Ectodermal cell (in vitro differentiated cells): ENCODE results near the gene PDIK1L. TPM values are rescaled to one million over a fixed set of nuclear protein-coding genes. Genes with fewer than 3 reads are reported as not detected.

Experiments
- H3K27ac ChIP-seq: 2 replicates; pipeline ENCODE4 v1.7.0; 2013; ENCODE audit warnings: mild to moderate bottlenecking, low read depth, low read length; ENCODE audit not compliant: insufficient read depth, poor library complexity, severe bottlenecking
- H3K27me3 ChIP-seq: 2 replicates; pipeline ENCODE4 v1.7.0; 2013; ENCODE audit warnings: mild to moderate bottlenecking, low read length; ENCODE audit not compliant: insufficient read depth, control insufficient read depth, poor library complexity, severe bottlenecking
- H3K36me3 ChIP-seq: one replicate; pipeline ENCODE4 v1.7.0; 2013; ENCODE audit warnings: low read length; ENCODE audit not compliant: control insufficient read depth, insufficient read depth
- H3K4me1 ChIP-seq: one replicate; pipeline ENCODE4 v1.7.0; 2013; ENCODE audit warnings: low read length; ENCODE audit not compliant: control insufficient read depth, insufficient read depth
- H3K4me3 ChIP-seq: 2 replicates; pipeline ENCODE4 v1.7.0; 2013; ENCODE audit warnings: low read depth, low read length, control low read depth; ENCODE audit not compliant: insufficient read depth
- H3K9me3 ChIP-seq: 2 replicates; pipeline ENCODE4 v1.7.0; 2013; ENCODE audit warnings: mild to moderate bottlenecking, low read length, moderate library complexity; ENCODE audit not compliant: control insufficient read depth
- WGBS, 2 experiments: methylation state at CpG; one replicate each; pipeline ENCODE4 v1.1.7; 2013; ENCODE audit warnings: missing lambda C conversion rate in 2 of 2; 5-methylcytosine and 5-hydroxymethylcytosine counted together
- polyA plus RNA-seq, 4 experiments: library from polyadenylated mRNA; stranded (reverse); fragments of 50-300 nt; gene quantifications; one replicate each; pipeline ENCODE4 v1.2.3, GENCODE V29; 2013

PDIK1L gene
- 7.3 TPM for polyA plus RNA-seq (2013, experiment 1 of 4)
- polyA plus RNA-seq (2013, experiment 2 of 4), result 8.2 TPM
- polyA plus RNA-seq (2013, experiment 3 of 4), result 7.2 TPM
- 7.4 TPM for polyA plus RNA-seq (2013, experiment 4 of 4)

GRCh38 chr1:26111530-26112406, at the start of gene PDIK1L:
Gene PDIK1L, plus strand, starts transcription at chr1:26111824. Its CDS starts 2,485 bp downstream, at chr1:26114309.
- 0% methylated on average over 96 of the region's 96 CpGs for whole genome bisulfite sequencing, 2 experiments
- peaks cover 11% of the 10 kb centered on the region for H3K27me3 ChIP-seq
- H3K9me3 ChIP-seq, result no peaks in the 10 kb centered on the region
- H3K4me1 ChIP-seq, result peaks cover 6% of the 10 kb centered on the region
- peak within 1 kb of the TSS; percentile 67 for H3K4me3 ChIP-seq
- peak within 1 kb of the TSS; percentile 89 for H3K27ac ChIP-seq
- no peaks in the 10 kb centered on the region for H3K36me3 ChIP-seq

GRCh38 chr1:26064553-26064952, 47.1 kb upstream of the PDIK1L start:
- H3K36me3 ChIP-seq, result no peaks in the 10 kb centered on the region
- no peaks in the 10 kb centered on the region for H3K27me3 ChIP-seq
- H3K27ac ChIP-seq, result no peak overlapping the region
- no peak overlapping the region for H3K4me3 ChIP-seq
- no peaks in the 10 kb centered on the region for H3K9me3 ChIP-seq
- peaks cover 5% of the 10 kb centered on the region for H3K4me1 ChIP-seq
- WGBS, 2 experiments, result 91 to 95% methylated on average over 3 of the region's 3 CpGs

- Histone ChIP-seq H3K4me1 (no peaks in the 10 kb centered on the region), H3K36me3 (no peaks in the 10 kb centered on the region), H3K4me3 (no peak overlapping the region), H3K27me3 (no peaks in the 10 kb centered on the region), H3K27ac (no peak overlapping the region), H3K9me3 (no peaks in the 10 kb centered on the region)
- WGBS, 2 experiments, result 90 to 91% methylated on average over 15 of the region's 15 CpGs
Observed at GRCh38 chr1:26066160-26066559, 45.5 kb upstream of the PDIK1L start.

GRCh38 chr1:26066857-26067256, 44.8 kb upstream of the PDIK1L start:
- H3K9me3 ChIP-seq, result no peaks in the 10 kb centered on the region
- H3K4me1 ChIP-seq, result no peaks in the 10 kb centered on the region
- H3K4me3 ChIP-seq, result no peak overlapping the region
- no peaks in the 10 kb centered on the region for H3K27me3 ChIP-seq
- H3K27ac ChIP-seq, result no peak overlapping the region
- 60 to 74% methylated on average over 4 of the region's 4 CpGs for WGBS, 2 experiments
- H3K36me3 ChIP-seq, result no peaks in the 10 kb centered on the region

- Histone ChIP-seq H3K4me3 (no peak within 1 kb of the TSS), H3K4me1 (no peaks in the 10 kb centered on the region), H3K9me3 (no peaks in the 10 kb centered on the region), H3K36me3 (no peaks in the 10 kb centered on the region), H3K27me3 (no peaks in the 10 kb centered on the region), H3K27ac (no peak within 1 kb of the TSS)
- WGBS, 2 experiments, result 86 to 87% methylated on average over 9 of the region's 9 CpGs
Observed at GRCh38 chr1:26067432-26067911, 44.2 kb upstream of the PDIK1L start, which contains the start of gene TRIM63. Gene TRIM63, minus strand, starts transcription at chr1:26067630. Its CDS starts 136 bp downstream, at chr1:26067494.

- no peak overlapping the region for H3K4me3 ChIP-seq
- no peaks in the 10 kb centered on the region for H3K9me3 ChIP-seq
- H3K4me1 ChIP-seq, result no peaks in the 10 kb centered on the region
- H3K27me3 ChIP-seq, result no peaks in the 10 kb centered on the region
- no peak overlapping the region for H3K27ac ChIP-seq
- H3K36me3 ChIP-seq, result no peaks in the 10 kb centered on the region
- 84 to 100% methylated on average over 1 of the region's 1 CpG for WGBS, 2 experiments
Observed at GRCh38 chr1:26069941-26070295, 41.7 kb upstream of the PDIK1L start.

- Histone ChIP-seq H3K36me3 (no peaks in the 10 kb centered on the region), H3K27me3 (no peaks in the 10 kb centered on the region), H3K4me1 (no peaks in the 10 kb centered on the region), H3K27ac (no peak overlapping the region), H3K9me3 (no peaks in the 10 kb centered on the region), H3K4me3 (no peak overlapping the region)
- WGBS, 2 experiments, result 93 to 96% methylated on average over 4 of the region's 4 CpGs
Observed at GRCh38 chr1:26070296-26070962, 41.2 kb upstream of the PDIK1L start.

GRCh38 chr1:26070963-26071342, 40.7 kb upstream of the PDIK1L start:
- Histone ChIP-seq H3K9me3 (no peaks in the 10 kb centered on the region), H3K27me3 (no peaks in the 10 kb centered on the region), H3K4me3 (no peak overlapping the region), H3K27ac (no peak overlapping the region), H3K36me3 (no peaks in the 10 kb centered on the region), H3K4me1 (no peaks in the 10 kb centered on the region)
- 88 to 95% methylated on average over 6 of the region's 6 CpGs for WGBS, 2 experiments

GRCh38 chr1:26072305-26072704, 39.3 kb upstream of the PDIK1L start:
- Histone ChIP-seq H3K9me3 (no peaks in the 10 kb centered on the region), H3K4me3 (no peak overlapping the region), H3K36me3 (no peaks in the 10 kb centered on the region), H3K27ac (no peak overlapping the region), H3K4me1 (no peaks in the 10 kb centered on the region), H3K27me3 (no peaks in the 10 kb centered on the region)
- 88 to 94% methylated on average over 6 of the region's 6 CpGs for WGBS, 2 experiments
